Keratinocyte (primary cell): ENCODE data around the gene KIF21A.

Experiments
- EZH2 ChIP-seq: IDR thresholded peaks from one replicate; pipeline ENCODE4 v1.6.1; 2012; ENCODE audit warnings: inconsistent platforms, mild to moderate bottlenecking, low read length, moderate library complexity
- TF ChIP-seq, protein P1 (sequence below), 3 experiments: IDR thresholded peaks in 1 of 3; conservative IDR thresholded peaks in 1 of 3; optimal IDR thresholded peaks in 1 of 3; 2 replicates in 2 of 3; 3 replicates in 1 of 3; pipeline versions ENCODE3 to v1.5.1; 2011; ENCODE audit warnings: low read length in 3 of 3, mild to moderate bottlenecking in 3 of 3, moderate library complexity in 2 of 3, control low read depth in 1 of 3, inconsistent platforms in 1 of 3; ENCODE audit not compliant: insufficient read depth in 2 of 3; ENCODE audit errors: extremely low read depth in 1 of 3

DNA sequence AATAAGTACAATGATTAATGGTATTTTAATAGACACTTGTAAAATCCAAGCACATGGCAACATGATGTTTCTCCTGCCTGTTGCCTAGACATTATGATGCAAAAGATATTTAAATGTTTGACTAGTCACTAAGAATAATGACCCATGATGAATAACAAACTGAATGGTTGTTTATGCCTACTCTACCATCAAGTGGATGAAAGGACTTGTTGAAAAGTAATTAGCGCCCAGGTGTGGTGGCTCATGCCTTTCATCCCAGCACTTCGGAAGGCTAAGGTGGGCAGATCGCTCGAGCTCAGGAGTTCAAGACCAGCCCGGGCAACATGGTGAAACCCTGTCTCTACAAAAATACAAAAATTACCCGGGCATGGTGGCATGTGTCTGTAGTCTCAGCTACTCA, 30.7 kb downstream of the KIF21A start:
- TF ChIP-seq, protein P1, sequence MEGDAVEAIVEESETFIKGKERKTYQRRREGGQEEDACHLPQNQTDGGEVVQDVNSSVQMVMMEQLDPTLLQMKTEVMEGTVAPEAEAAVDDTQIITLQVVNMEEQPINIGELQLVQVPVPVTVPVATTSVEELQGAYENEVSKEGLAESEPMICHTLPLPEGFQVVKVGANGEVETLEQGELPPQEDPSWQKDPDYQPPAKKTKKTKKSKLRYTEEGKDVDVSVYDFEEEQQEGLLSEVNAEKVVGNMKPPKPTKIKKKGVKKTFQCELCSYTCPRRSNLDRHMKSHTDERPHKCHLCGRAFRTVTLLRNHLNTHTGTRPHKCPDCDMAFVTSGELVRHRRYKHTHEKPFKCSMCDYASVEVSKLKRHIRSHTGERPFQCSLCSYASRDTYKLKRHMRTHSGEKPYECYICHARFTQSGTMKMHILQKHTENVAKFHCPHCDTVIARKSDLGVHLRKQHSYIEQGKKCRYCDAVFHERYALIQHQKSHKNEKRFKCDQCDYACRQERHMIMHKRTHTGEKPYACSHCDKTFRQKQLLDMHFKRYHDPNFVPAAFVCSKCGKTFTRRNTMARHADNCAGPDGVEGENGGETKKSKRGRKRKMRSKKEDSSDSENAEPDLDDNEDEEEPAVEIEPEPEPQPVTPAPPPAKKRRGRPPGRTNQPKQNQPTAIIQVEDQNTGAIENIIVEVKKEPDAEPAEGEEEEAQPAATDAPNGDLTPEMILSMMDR (optimal IDR thresholded peaks at IDR 0.05 in 1 of 3, IDR thresholded peaks at IDR 0.05 in 1 of 3, conservative IDR thresholded peaks at IDR 0.05 in 1 of 3; ENCODE audit: extremely low read depth in 1 of 3, insufficient read depth in 2 of 3, low read length in 3 of 3) = no peak
- no peak for TF ChIP-seq EZH2
